Left cardiac atrium (tissue), 4 donors: ENCODE results near the gene PPP6R3. TPM values are rescaled to one million over a fixed set of nuclear protein-coding genes. Genes with fewer than 3 reads are reported as not detected.

ENCODE experiments used
- ATAC-seq, 2 donors: fragments of 200-7000 bp; cut with Tn5 transposase; one replicate each; pipeline ENCODE4 v1.9.1; 2020; ENCODE audit warnings: mild to moderate bottlenecking in 2 of 2, moderate library complexity in 2 of 2
- DNase-seq: peaks from one replicate; pipeline ENCODE4 v3.0.0-alpha.2; 2020
- intact Hi-C, 2 donors: fragments of 100-400 bp; cut with DNase I; formaldehyde crosslinking; loops; one replicate each; pipeline versions ENCODE4 v1.14.1 to v1.15.1; 2022 to 2023
- total RNA-seq, 2 donors: library from RNA; stranded (reverse); fragmentation: NEBNext Ultra II Directional; extraction: Animal tissue kit (Norgen Biotek cat#: 25700); gene quantifications; one replicate each; pipeline ENCODE4 v1.2.1, GENCODE V29; 2021
- donor health status: DM: no; HTN: yes; CAD: no.
- donor health status: DM: no; HTN: yes; CAD: no; lungs with severe emphysema.
- donor health status: DM: yes; HTN: yes; CAD: no.
- donor health status: Dilated cardiomyopathy.

Gene PPP6R3
- total RNA-seq, 2 donors from 2014 or later, result 69.8 to 86.0 TPM

DNA sequence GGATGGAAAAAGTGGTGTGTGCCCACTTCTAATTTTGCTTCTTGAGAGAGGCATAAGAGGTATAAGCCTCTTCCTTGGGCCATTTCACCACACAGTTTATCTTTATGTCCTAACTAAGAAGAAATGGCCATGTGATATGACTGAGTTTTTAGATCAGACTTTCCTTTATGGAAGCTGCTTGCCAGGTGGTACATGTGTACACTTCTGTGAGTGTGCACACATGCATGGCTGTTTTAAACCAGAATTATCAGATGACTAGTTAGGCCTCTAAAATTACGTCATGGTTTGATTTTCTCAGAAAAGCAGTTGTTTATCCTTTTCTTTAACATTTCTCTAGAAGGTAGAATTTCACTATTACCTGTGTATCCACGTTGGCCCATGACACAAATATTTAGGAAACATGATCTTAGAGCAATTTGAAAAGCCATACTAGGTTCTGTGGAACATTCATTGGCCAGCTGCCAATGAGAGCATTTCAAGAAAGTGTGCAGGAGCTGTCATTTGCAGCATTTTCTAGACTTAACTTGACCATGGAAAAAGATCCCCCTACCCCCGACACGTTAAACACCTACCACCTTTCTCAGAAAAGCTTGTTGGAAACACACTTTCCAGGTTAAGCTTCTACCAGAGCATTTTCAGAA lies 114.6 kb downstream of the PPP6R3 start:
- ATAC-seq, result no peak
- DNase-seq, result no peak
- intact Hi-C loops, result no loop called here

DNA sequence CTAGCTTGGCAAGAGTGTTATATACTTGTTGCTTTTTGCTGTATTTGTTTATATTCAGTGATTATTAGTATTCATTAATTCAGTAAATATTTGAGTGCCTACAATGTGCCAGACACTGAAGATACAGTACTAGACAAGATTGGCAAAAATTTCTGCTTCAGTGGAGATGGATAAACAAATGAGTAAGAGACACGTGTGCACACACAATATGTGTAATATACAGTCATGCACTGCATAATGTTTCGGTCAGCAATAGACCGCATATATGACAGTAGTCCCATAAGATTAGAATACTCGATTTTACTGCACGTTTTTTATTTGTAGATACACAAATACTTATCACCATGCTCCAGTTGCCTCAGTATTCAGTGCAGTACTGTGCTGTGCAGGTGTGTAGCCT lies 118.9 kb downstream of the PPP6R3 start:
- no peak for ATAC-seq
- intact Hi-C loops, result no loop called here
- DNase-seq, result no peak

GRCh38 chr11:68581439-68581838 lies 120.9 kb downstream of the PPP6R3 start:
- ATAC-seq (peak; percentile 84 to 89), DNase-seq (peak; percentile 30)
- intact Hi-C loops, result loop anchor here (10.0 kb wide), 1 partner anchor 117 kb away; the partner anchor contains the start of gene PPP6R3 (in 2 of the 2)

DNA sequence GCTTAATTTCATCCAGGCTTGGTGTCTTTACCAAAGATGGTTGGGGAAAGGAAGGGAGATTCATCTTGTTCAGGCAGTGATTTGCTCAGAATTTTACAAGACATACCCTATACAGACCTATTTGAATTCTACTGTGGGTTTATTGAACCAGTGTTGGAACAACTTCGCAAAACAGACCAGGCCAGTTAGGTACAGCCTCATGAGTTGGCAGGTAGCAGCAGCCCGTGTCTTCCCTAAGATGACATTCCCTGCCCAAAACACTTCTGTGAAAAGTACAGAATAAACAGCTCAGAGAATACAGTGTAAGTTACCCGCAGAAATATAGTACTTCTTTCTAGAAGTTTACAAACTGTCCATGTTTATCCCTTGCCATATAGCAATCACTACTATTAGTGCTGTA lies 121.3 kb downstream of the PPP6R3 start:
- DNase-seq (no peak), ATAC-seq (no peak)
- intact Hi-C loops, result loop anchor here (10.0 kb wide), 1 partner anchor 117 kb away; the partner anchor contains the start of gene PPP6R3 (in 2 of the 2)

- intact Hi-C loops, result loop anchor here (10.0 kb wide), 1 partner anchor 118 kb away; the partner anchor contains the start of gene PPP6R3 (in 2 of the 2)
- DNase-seq (no peak), ATAC-seq (peak; percentile 64 to 79)
These were observed 122.0 kb downstream of the PPP6R3 start for GRCh38 chr11:68582416-68583040.

DNA sequence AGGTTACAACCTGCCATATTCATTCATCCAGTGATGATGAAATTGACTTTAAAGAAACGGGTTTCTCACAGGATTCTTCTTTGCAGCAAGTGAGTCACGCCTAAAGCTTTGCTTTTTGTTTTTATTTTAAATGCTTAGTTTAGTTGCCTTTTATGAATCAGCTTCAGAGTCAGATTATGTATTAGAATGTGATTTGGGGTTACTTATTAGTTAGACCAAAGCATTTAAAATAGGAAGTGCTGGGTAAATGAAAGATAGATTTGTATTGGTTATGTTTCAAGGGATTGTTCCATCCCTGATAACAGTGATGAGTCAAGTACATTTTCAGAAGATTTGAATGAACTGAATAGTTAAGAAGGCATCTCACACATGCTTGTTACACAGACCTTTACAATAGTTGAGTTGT lies 122.5 kb downstream of the PPP6R3 start:
- DNase-seq (no peak), ATAC-seq (no peak)
- intact Hi-C loops, result loop anchor here (10.0 kb wide), 1 partner anchor 118 kb away; the partner anchor contains the start of gene PPP6R3 (in 2 of the 2)

DNA sequence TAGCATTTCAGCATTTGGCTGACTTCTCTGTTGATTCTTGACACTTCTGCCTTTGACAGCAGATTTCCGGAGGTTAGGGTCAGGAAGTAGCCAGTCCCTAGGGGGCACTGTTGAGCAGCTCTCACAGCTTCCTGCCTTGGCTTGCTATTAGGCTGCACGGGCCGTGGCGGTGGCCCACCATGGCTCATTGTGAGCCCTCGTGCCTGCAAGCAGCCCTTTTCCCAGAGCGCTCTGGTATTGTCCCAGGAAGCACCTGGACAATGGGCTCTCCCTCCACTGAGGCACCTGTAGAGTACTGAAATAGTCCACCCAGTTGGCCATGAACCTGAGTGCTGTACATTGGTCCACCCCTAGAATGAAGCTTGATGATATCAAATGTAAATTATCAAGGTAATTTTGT lies 123.5 kb downstream of the PPP6R3 start:
- intact Hi-C loops, result loop anchor here (10.0 kb wide), 1 partner anchor 119 kb away; the partner anchor contains the start of gene PPP6R3 (in 2 of the 2)
- peak in 1 of 2 donors; percentile 19 for ATAC-seq
- peak; percentile 54 for DNase-seq

- intact Hi-C loops, result loop anchor here (10.0 kb wide), 1 partner anchor 120 kb away; the partner anchor contains the start of gene PPP6R3 (in 2 of the 2)
- ATAC-seq (peak in 1 of 2 donors; percentile 4), DNase-seq (no peak)
These were observed 124.5 kb downstream of the PPP6R3 start for GRCh38 chr11:68584991-68585524.

GRCh38 chr11:68589547-68590216 lies 129.1 kb downstream of the PPP6R3 start:
- peak in 1 of 2 donors; percentile 11 for ATAC-seq
- DNase-seq, result no peak
- intact Hi-C loops, result loop anchor here (10.0 kb wide), 1 partner anchor 125 kb away; the partner anchor contains the start of gene PPP6R3 (in 2 of the 2)

DNA sequence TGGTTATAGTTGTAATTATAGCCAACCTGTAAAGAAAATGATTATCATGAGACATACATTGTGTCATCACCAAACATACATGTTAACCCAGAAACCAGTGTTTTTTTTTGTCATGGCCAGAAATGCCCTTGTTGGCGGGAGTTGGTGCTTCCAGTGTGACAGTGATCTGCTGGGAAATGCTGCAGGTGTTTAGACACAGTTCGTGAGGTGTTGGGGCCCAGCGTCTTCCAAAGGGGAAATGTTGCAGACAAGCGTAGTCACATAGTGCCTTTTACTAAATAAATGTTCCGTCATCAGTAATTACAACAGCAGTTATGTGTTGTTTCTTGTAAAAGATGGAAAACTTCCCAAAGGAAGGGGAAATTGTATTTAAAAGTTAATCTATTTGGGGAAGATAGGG lies 131.2 kb downstream of the PPP6R3 start:
- DNase-seq (no peak), ATAC-seq (no peak)
- intact Hi-C loops, result no loop called here

DNA sequence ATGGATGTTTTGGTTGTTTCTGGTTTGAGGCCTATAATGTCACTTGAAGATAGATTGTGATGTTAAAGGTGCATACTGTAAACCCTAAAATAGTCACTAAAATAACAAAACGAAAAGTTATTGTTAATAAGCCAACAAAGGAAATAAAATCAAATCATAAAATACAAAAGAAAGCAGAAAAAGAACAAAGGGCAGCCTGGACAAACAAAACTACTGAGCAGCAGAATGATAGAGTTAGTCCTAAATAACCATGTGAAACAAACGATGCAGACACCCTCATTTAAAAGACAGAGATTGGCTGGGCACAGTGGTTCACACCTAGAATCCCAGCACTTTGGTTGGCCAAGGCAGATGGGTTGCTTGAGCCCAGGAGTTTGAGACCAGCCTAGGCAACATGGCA lies 132.9 kb downstream of the PPP6R3 start:
- no peak for DNase-seq
- no peak for ATAC-seq
- intact Hi-C loops, result no loop called here

DNA sequence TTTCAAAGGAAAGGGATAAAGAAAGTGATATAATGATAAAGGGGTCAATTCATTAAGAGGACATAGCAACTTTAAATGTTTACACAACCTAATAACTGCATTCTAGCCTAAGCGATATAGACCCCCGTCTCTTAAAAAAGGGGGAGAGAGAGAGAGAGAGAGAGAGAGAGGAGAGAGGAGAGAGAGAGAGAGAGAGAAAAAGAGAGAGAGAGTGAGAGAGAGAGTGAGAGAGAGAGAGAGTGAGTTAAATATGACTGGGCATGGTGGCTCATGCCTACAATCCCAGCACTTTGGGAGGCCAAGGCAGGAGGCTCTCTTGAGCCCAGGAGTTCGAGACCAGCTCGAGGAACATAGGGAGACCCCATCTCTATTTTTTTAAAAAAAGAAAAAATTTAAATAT lies 133.6 kb downstream of the PPP6R3 start:
- DNase-seq (no peak), ATAC-seq (no peak)
- intact Hi-C loops, result no loop called here

GRCh38 chr11:68596231-68596630 lies 135.7 kb downstream of the PPP6R3 start:
- no peak for ATAC-seq
- DNase-seq, result no peak
- intact Hi-C loops, result no loop called here

- DNase-seq, result no peak
- ATAC-seq, result no peak
- intact Hi-C loops, result no loop called here
These were observed 138.5 kb downstream of the PPP6R3 start for GRCh38 chr11:68598816-68599653.

DNA sequence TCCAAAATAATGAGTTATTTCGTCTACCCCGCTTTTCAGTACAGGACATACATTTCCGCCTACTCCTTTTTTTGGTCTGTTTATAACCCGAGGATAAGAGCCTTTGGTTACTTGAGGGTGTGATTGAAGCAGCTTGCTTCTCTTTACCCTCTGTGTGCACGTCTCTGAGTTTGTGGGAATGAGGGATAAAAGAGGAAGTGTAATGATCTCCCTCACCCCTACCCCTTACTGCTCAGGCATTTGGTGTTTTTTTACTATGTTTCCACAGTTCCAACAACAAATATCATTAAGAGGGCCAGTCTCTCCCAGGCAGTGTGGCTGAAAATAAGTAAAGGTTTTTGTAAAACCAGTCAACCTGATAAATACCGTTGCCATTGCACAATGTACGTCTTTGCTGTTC lies 140.6 kb downstream of the PPP6R3 start:
- no peak for ATAC-seq
- intact Hi-C loops, result no loop called here
- no peak for DNase-seq

GRCh38 chr11:68609761-68610160 lies 149.2 kb downstream of the PPP6R3 start:
- DNase-seq (no peak), ATAC-seq (peak in 1 of 2 donors; percentile 15)
- intact Hi-C loops, result no loop called here

DNA sequence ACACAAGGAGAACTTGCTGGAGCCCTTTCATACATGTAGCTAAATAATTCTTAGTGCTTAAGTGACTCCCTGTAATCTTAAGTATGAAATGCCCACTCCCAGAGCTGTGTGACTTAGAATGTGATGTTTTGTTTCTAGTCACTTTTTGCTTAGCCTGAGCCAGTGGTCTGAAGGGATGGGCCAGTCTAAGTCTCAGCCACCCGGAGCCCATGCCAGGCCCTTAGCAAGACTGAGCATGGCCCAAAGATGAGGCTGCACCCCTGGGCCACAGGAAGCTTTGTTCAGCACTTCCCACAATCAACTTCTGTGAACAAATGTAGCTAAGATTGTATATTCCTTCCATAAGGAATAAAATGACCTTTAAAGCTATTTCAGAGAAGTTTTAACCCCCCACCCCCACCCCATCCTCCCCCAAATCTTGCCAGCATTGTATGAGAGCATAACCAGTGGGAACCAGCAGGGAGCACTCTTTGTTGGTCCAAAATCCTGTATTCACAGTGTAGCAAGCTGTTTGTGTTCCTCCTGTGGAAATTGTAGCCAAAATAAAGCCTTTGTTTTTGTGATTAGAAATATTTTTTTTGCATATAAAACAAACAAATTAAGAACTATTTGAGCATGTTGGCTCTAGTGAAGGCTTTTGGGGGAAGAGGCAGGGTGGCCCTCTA lies 150.0 kb downstream of the PPP6R3 start:
- intact Hi-C loops, result no loop called here
- peak in 1 of 2 donors; percentile 17 for ATAC-seq
- no peak for DNase-seq

DNA sequence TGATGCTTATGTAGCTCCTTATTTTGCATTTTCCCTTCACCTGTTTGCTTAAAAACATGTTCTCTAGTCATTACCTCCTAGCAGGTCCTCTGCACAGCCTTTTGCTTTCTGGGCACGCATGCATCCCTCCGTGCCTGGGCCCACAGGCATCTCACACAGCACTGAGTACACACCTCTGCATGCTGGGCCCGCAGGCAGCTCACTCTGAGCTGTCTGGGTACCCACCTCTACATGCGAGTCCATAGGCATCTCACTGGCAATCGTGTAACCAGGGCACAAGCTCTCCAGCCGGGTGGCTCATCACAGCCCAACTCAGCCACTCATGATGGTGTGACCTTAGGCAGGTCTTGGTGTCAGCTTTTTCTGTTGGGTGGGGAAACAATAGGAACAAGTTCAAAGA lies 155.1 kb downstream of the PPP6R3 start:
- DNase-seq, result no peak
- intact Hi-C loops, result no loop called here
- ATAC-seq, result no peak
